Neural cell (in vitro differentiated cells): ENCODE results near the gene ARL6IP1.
"Not testable (repeated sequence)": the region's sequence is repeated elsewhere in the genome, so short reads cannot be mapped to it uniquely, and the experiment has no call there.

Source experiments
- EP300 ChIP-seq: fragments of 450-650 bp; conservative IDR thresholded peaks from 2 replicates; pipeline ENCODE4 v1.6.1; 2014; ENCODE audit warnings: antibody characterized with exemption, mild to moderate bottlenecking, moderate library complexity; ENCODE audit not compliant: poor library complexity, severe bottlenecking
- EZH2 ChIP-seq: fragments of 200-600, 300-800 bp; shearing (Covaris generic), sonication (generic); IDR thresholded peaks from 2 replicates; pipeline ENCODE4 v1.6.1; 2014; ENCODE audit warnings: antibody characterized with exemption, low read length, borderline replicate concordance, mild to moderate bottlenecking; ENCODE audit not compliant: insufficient read depth, poor library complexity, severe bottlenecking
- MXI1 ChIP-seq: fragments of 450-650 bp; conservative IDR thresholded peaks from 2 replicates; pipeline ENCODE4 v1.6.1; 2014; ENCODE audit warnings: antibody characterized with exemption, mild to moderate bottlenecking; ENCODE audit not compliant: poor library complexity, severe bottlenecking
- POLR2AphosphoS5 ChIP-seq: IDR thresholded peaks from 2 replicates; pipeline ENCODE4 v1.6.1; 2012
- RAD21 ChIP-seq: fragments of 450-650 bp; conservative IDR thresholded peaks from 2 replicates; pipeline ENCODE4 v1.6.1; 2014; ENCODE audit warnings: antibody characterized with exemption, mild to moderate bottlenecking, moderate library complexity
- SMC3 ChIP-seq: fragments of 450-650 bp; conservative IDR thresholded peaks from 2 replicates; pipeline ENCODE4 v1.6.1; 2014; ENCODE audit warnings: antibody characterized with exemption, mild to moderate bottlenecking, moderate library complexity; ENCODE audit not compliant: poor library complexity
- TAF1 ChIP-seq: IDR thresholded peaks from 2 replicates; pipeline ENCODE4 v1.6.1; 2012; ENCODE audit warnings: low read depth
- TF ChIP-seq, protein P1 (sequence below): fragments of 450-650 bp; IDR thresholded peaks from 2 replicates; pipeline ENCODE4 v1.5.1; 2014; ENCODE audit warnings: antibody characterized with exemption, mild to moderate bottlenecking, moderate library complexity; ENCODE audit not compliant: poor library complexity, severe bottlenecking
- TF ChIP-seq, protein P2 (sequence below): IDR thresholded peaks from 2 replicates; pipeline ENCODE4 v1.6.1; 2012; ENCODE audit warnings: borderline replicate concordance

DNA sequence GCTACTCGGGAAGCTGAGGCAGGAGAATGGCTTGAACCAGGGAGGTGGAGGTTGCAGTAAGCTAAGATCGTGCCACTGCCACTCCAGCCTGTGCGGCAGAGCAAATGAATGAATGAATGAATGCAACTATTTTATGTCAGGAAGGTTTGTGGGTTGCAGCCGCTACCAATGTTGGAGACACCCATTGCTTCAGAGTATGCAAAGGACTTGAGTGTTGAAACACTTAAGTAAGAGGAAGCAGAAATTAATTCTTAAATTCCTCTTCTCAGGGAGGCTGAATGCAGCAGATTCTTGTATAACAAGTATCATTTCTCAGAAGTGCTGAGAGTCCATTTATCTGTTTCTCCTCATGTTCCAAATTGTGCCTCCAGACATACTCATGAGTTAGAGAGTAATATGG lies 26.7 kb downstream of the ARL6IP1 start:
- not testable (repeated sequence) for TF ChIP-seq SMC3, EZH2, MXI1, POLR2AphosphoS5, EP300, TAF1, RAD21
- TF ChIP-seq, protein P1, sequence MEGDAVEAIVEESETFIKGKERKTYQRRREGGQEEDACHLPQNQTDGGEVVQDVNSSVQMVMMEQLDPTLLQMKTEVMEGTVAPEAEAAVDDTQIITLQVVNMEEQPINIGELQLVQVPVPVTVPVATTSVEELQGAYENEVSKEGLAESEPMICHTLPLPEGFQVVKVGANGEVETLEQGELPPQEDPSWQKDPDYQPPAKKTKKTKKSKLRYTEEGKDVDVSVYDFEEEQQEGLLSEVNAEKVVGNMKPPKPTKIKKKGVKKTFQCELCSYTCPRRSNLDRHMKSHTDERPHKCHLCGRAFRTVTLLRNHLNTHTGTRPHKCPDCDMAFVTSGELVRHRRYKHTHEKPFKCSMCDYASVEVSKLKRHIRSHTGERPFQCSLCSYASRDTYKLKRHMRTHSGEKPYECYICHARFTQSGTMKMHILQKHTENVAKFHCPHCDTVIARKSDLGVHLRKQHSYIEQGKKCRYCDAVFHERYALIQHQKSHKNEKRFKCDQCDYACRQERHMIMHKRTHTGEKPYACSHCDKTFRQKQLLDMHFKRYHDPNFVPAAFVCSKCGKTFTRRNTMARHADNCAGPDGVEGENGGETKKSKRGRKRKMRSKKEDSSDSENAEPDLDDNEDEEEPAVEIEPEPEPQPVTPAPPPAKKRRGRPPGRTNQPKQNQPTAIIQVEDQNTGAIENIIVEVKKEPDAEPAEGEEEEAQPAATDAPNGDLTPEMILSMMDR, result not testable (repeated sequence)
- TF ChIP-seq, protein P2, sequence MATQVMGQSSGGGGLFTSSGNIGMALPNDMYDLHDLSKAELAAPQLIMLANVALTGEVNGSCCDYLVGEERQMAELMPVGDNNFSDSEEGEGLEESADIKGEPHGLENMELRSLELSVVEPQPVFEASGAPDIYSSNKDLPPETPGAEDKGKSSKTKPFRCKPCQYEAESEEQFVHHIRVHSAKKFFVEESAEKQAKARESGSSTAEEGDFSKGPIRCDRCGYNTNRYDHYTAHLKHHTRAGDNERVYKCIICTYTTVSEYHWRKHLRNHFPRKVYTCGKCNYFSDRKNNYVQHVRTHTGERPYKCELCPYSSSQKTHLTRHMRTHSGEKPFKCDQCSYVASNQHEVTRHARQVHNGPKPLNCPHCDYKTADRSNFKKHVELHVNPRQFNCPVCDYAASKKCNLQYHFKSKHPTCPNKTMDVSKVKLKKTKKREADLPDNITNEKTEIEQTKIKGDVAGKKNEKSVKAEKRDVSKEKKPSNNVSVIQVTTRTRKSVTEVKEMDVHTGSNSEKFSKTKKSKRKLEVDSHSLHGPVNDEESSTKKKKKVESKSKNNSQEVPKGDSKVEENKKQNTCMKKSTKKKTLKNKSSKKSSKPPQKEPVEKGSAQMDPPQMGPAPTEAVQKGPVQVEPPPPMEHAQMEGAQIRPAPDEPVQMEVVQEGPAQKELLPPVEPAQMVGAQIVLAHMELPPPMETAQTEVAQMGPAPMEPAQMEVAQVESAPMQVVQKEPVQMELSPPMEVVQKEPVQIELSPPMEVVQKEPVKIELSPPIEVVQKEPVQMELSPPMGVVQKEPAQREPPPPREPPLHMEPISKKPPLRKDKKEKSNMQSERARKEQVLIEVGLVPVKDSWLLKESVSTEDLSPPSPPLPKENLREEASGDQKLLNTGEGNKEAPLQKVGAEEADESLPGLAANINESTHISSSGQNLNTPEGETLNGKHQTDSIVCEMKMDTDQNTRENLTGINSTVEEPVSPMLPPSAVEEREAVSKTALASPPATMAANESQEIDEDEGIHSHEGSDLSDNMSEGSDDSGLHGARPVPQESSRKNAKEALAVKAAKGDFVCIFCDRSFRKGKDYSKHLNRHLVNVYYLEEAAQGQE, result not testable (repeated sequence)
